KOPT-K1 (cell line): ENCODE measurements around the gene LPP.

Source experiments
- H3K27ac ChIP-seq: fragments of 200-600 bp; sonication (generic); 2 replicates; pipeline ENCODE4 v1.5.1; 2016; ENCODE audit warnings: antibody characterized with exemption, mild to moderate bottlenecking, low read depth, low read length; ENCODE audit not compliant: poor library complexity, severe bottlenecking
- H3K36me3 ChIP-seq: fragments of 200-600 bp; sonication (generic); 2 replicates; pipeline ENCODE4 v1.5.1; 2017; ENCODE audit warnings: antibody characterized with exemption, mild to moderate bottlenecking, low read length, moderate library complexity; ENCODE audit not compliant: insufficient read depth
- H3K9me3 ChIP-seq: fragments of 200-600 bp; sonication (generic); 2 replicates; pipeline ENCODE4 v1.5.1; 2017; ENCODE audit warnings: antibody characterized with exemption, low read length, mild to moderate bottlenecking; ENCODE audit not compliant: insufficient read depth, poor library complexity, severe bottlenecking

Gene LPP

GRCh38 chr3:188301147-188301546 lies 147.2 kb downstream of the LPP start:
- H3K36me3 ChIP-seq: no peaks in the 10 kb centered on the region
- no peak overlapping the region for H3K27ac ChIP-seq
- no peaks in the 10 kb centered on the region for H3K9me3 ChIP-seq

- Histone ChIP-seq H3K27ac (no peak overlapping the region), H3K36me3 (no peaks in the 10 kb centered on the region)
Observed at GRCh38 chr3:188303286-188303799, 149.4 kb downstream of the LPP start.

DNA sequence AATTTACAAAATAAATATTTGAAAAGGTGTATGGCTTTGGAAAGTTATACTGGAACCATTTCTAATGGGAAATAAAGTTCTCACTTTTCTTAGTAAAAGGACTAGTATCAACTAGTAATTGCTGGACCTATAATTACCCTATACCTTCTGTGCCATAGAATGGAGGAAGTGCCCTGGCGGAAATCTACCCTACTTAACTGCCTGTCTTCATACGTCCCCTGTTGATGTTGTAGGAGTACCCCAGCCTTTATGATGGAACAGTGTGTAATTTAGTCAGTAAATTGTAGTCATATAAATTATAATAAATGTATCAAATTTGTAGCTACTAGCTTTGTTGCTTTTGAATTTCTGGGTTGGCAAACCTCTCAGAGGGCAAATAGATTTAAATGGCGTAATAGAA lies 149.9 kb downstream of the LPP start:
- Histone ChIP-seq H3K36me3 (no peaks in the 10 kb centered on the region), H3K27ac (no peak overlapping the region), H3K9me3 (no peaks in the 10 kb centered on the region)

More at GRCh38 chr3:188303286-188303799, 149.4 kb downstream of the LPP start:
- H3K9me3 ChIP-seq: no peaks in the 10 kb centered on the region

- H3K36me3 ChIP-seq: no peaks in the 10 kb centered on the region
- no peaks in the 10 kb centered on the region for H3K9me3 ChIP-seq
- no peak overlapping the region for H3K27ac ChIP-seq
Observed at GRCh38 chr3:188304501-188304900, 150.5 kb downstream of the LPP start.

GRCh38 chr3:188305220-188305619 lies 151.3 kb downstream of the LPP start:
- Histone ChIP-seq H3K36me3 (no peaks in the 10 kb centered on the region), H3K27ac (no peak overlapping the region), H3K9me3 (no peaks in the 10 kb centered on the region)

- Histone ChIP-seq H3K27ac (no peak overlapping the region), H3K9me3 (no peaks in the 10 kb centered on the region), H3K36me3 (no peaks in the 10 kb centered on the region)
Observed at GRCh38 chr3:188306435-188307005, 152.6 kb downstream of the LPP start.

DNA sequence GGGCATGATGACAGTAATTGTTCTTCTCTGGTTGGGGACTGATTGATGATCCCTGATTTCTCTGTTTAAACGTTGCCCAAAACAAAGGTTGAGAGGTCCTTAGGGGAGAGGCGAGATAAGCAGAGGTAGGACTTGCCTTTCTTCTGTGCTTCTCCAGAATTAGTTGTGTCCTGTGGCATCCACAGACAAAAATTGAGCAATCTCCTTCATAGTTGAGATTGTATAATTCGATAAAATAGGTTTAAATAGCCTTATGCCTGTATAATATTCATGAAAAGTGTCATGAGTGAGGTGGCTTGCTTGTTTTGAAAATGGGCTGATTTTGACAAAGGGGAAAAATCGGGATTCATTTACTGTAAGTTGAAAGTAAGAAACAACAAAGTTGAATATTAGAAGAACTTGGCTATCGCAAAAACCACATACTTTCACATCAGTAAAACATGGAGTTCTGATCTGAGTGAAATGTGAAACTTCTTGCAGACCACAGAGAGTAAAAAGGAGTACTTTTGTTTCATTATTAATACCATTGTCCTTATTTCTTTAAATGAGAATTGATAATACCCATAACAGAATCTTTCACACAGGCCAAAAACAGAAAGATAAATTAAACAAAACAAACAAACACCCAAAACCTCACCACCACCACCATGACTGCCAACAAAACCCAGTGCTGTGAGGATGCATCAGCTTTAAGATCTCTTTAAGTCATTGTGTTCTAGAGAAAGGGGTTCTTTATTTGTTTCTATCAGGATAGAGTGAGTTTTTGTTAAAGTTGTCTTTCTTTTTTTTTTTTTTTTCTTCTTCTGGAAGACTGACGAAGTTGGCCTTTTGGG lies 155.7 kb downstream of the LPP start:
- Histone ChIP-seq H3K27ac (no peak overlapping the region), H3K36me3 (no peaks in the 10 kb centered on the region), H3K9me3 (no peaks in the 10 kb centered on the region)

GRCh38 chr3:188310270-188310710 lies 156.3 kb downstream of the LPP start:
- Histone ChIP-seq H3K9me3 (no peaks in the 10 kb centered on the region), H3K36me3 (no peaks in the 10 kb centered on the region), H3K27ac (no peak overlapping the region)

- Histone ChIP-seq H3K9me3 (no peaks in the 10 kb centered on the region), H3K36me3 (no peaks in the 10 kb centered on the region), H3K27ac (no peak overlapping the region)
Observed at GRCh38 chr3:188315553-188315952, 161.6 kb downstream of the LPP start.

DNA sequence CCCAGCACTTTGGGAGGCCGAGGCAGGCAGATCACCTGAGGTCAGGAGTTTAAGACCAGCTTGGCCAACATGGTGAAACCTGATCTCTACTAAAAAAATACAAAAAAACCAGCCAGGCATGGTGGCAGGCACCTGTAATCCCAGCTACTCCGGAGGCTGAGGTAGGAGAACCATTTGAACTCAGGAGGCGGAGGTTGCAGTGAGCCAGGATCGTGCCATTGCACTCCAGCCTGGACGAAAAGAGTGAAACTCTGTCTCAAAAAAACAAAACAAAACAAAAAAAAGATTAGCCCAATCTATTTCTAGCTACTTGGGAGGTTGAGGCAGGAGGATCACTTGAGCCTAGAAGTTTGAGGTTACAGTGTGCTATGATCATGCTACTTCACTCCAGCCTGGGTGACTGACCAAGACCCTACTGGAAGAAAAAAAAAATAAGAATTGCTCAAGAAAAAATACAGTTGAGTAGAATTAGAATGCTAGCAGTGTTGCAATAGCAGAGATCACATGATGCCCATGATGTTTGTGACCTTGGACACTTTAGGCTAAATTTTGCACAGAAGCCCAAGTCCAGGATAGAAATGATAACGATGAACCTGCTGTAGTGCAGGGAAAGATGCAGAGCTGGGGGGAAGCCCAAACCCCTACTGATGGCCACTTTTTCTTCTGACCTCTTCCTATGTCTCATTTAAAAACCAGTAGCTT lies 162.2 kb downstream of the LPP start:
- H3K27ac ChIP-seq: no peak overlapping the region
- no peaks in the 10 kb centered on the region for H3K36me3 ChIP-seq
- no peaks in the 10 kb centered on the region for H3K9me3 ChIP-seq

- H3K9me3 ChIP-seq: no peaks in the 10 kb centered on the region
- no peaks in the 10 kb centered on the region for H3K36me3 ChIP-seq
- H3K27ac ChIP-seq: no peak overlapping the region
Observed at GRCh38 chr3:188316723-188317070, 162.7 kb downstream of the LPP start.

- Histone ChIP-seq H3K9me3 (no peaks in the 10 kb centered on the region), H3K36me3 (no peaks in the 10 kb centered on the region), H3K27ac (no peak overlapping the region)
Observed at GRCh38 chr3:188319569-188319968, 165.6 kb downstream of the LPP start.

- no peak overlapping the region for H3K27ac ChIP-seq
Observed at GRCh38 chr3:188320757-188321156, 166.8 kb downstream of the LPP start.

DNA sequence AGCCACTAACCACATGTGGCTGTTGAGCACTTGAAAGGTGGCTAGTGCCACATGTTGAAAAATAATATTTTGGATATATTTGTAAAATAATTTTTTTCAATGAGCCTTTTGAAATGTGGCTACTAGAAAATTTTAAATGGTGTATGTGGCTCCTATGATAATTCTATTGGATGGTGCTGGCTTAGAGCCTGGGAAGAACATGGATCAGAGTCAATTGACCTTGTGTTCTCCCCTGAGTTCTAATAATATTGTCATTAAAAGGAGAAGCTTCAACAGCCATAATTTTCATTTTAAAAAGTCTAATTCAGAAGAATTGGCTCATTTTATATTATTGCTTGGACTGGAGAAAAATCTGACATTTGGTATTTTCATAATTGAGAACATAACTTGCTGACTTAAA lies 167.3 kb downstream of the LPP start:
- H3K36me3 ChIP-seq: no peaks in the 10 kb centered on the region
- H3K27ac ChIP-seq: no peak overlapping the region
- no peaks in the 10 kb centered on the region for H3K9me3 ChIP-seq

More at GRCh38 chr3:188320757-188321156, 166.8 kb downstream of the LPP start:
- Histone ChIP-seq H3K36me3 (no peaks in the 10 kb centered on the region), H3K9me3 (no peaks in the 10 kb centered on the region)

- Histone ChIP-seq H3K36me3 (no peaks in the 10 kb centered on the region), H3K27ac (peak overlapping the region; percentile 59), H3K9me3 (no peaks in the 10 kb centered on the region)
Observed at GRCh38 chr3:188322135-188322887, 168.4 kb downstream of the LPP start.
